Measurements from ENCODE around the gene REL. TPM values are rescaled to one million over a fixed set of nuclear protein-coding genes. Genes with fewer than 3 reads are reported as not detected.
A peak's percentile ranks its signal among the peaks of the same experiment; 100 is the strongest.

Gene REL
- total RNA-seq, 2 experiments from 2014 or later = 49.9 to 81.1 TPM

DNA sequence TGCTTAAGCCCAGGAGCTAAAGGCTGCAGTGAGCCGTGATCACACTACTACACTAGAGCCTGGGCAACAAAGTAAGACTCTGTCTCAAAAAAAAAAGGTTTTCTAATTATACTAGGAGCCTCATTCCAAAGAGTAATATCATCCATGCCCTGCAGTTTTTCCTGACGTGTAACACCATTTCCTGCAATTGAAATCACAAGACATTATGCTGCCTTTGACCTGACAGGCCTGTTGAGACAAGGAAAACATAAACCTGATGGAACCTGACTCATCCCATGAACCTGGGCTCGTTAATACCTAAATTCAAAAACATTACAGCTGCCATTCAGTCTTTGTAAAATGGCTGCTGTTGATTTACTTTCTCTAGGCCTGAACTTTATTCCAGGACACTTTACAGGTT, 77.4 kb downstream of the REL start:
- no peaks in the 10 kb centered on the region for H3K9me3 ChIP-seq (ENCODE audit: low read length)
- BruUV-seq (replicated peaks) = no TSS peak
- no peak for DNase-seq (ENCODE audit: low spot score)
- no peak overlapping the region for H3K4me2 ChIP-seq (ENCODE audit: low read length)
- H3K27ac ChIP-seq (ENCODE audit: low read depth, low read length, poor library complexity, severe bottlenecking) = no peak overlapping the region
- H3K79me2 ChIP-seq (ENCODE audit: insufficient read depth, low read depth, low read length) = no peaks in the 10 kb centered on the region
- H3K36me3 ChIP-seq (ENCODE audit: insufficient read depth, low read length) = peaks cover 4% of the 10 kb centered on the region; the same call in 1 of the 2 replicates
- no peaks in the 10 kb centered on the region for H3K4me1 ChIP-seq (ENCODE audit: insufficient read depth, low read length, poor library complexity, severe bottlenecking)
- H2AFZ ChIP-seq (ENCODE audit: low read length) = no peak overlapping the region
- H3K4me3 ChIP-seq (ENCODE audit: low read depth, low read length, poor library complexity, severe bottlenecking) = no peak overlapping the region
- CTCF ChIA-PET (ENCODE audit: unreplicated experiment) = no interaction called here
- no peaks in the 10 kb centered on the region for H3K9me2 ChIP-seq (ENCODE audit: insufficient read depth, low read length)
- intact Hi-C loops (cut with micrococcal nuclease; ENCODE audit: unreplicated experiment) = no loop called here
- TF ChIP-seq, protein P1, sequence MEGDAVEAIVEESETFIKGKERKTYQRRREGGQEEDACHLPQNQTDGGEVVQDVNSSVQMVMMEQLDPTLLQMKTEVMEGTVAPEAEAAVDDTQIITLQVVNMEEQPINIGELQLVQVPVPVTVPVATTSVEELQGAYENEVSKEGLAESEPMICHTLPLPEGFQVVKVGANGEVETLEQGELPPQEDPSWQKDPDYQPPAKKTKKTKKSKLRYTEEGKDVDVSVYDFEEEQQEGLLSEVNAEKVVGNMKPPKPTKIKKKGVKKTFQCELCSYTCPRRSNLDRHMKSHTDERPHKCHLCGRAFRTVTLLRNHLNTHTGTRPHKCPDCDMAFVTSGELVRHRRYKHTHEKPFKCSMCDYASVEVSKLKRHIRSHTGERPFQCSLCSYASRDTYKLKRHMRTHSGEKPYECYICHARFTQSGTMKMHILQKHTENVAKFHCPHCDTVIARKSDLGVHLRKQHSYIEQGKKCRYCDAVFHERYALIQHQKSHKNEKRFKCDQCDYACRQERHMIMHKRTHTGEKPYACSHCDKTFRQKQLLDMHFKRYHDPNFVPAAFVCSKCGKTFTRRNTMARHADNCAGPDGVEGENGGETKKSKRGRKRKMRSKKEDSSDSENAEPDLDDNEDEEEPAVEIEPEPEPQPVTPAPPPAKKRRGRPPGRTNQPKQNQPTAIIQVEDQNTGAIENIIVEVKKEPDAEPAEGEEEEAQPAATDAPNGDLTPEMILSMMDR (conservative IDR thresholded peaks at IDR 0.05; ENCODE audit: low read length) = no peak
- no peak for TF ChIP-seq EZH2phosphoT487 (IDR thresholded peaks at IDR 0.05; ENCODE audit: borderline replicate concordance, low read depth, low read length)
- POLR2A ChIA-PET = interaction anchor here (0.7 kb wide), 1 partner anchor 617 kb away, joined by 3 read pairs; no protein-coding TSS in a partner anchor
- no peaks in the 10 kb centered on the region for H4K20me1 ChIP-seq (ENCODE audit: insufficient read depth, low read length)

DNA sequence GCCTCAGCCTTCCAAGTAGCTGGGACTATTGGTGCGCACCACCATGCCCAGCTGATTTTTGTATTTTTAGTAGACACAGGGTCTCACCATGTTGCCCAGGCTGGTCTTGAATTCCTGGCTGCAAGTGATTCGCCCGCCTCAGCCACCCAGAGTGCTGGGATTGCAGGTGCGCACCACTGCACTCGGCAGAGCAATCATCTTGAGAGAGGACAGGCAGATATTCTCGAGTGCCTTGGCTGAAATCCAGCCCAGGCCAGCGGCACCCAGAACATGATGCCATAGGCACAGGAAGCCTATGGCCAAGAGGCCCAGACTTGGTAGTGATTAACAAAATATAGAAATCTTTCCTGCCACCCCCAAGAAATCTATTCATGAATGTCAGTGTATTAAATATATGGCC, 78.1 kb downstream of the REL start:
- Histone ChIP-seq H3K4me2 (ENCODE audit: low read length) (no peak overlapping the region), H2AFZ (ENCODE audit: low read length) (no peak overlapping the region), H3K9me3 (ENCODE audit: low read length) (no peaks in the 10 kb centered on the region), H3K79me2 (ENCODE audit: insufficient read depth, low read depth, low read length) (no peaks in the 10 kb centered on the region), H3K27ac (ENCODE audit: low read depth, low read length, poor library complexity, severe bottlenecking) (no peak overlapping the region), H3K4me3 (ENCODE audit: low read depth, low read length, poor library complexity, severe bottlenecking) (no peak overlapping the region), H3K36me3 (ENCODE audit: insufficient read depth, low read length) (no peaks in the 10 kb centered on the region), H3K4me1 (ENCODE audit: insufficient read depth, low read length, poor library complexity, severe bottlenecking) (peaks cover under 1% of the 10 kb centered on the region), H4K20me1 (ENCODE audit: insufficient read depth, low read length) (no peaks in the 10 kb centered on the region), H3K9me2 (ENCODE audit: insufficient read depth, low read length) (no peaks in the 10 kb centered on the region)
- CTCF ChIA-PET (ENCODE audit: unreplicated experiment) = no interaction called here
- TF ChIP-seq, protein P1 (conservative IDR thresholded peaks at IDR 0.05; ENCODE audit: low read length) = no peak
- TF ChIP-seq EZH2phosphoT487 (IDR thresholded peaks at IDR 0.05; ENCODE audit: borderline replicate concordance, low read depth, low read length) = no peak
- no peak for DNase-seq (ENCODE audit: low spot score)
- POLR2A ChIA-PET = interaction anchor here (0.7 kb wide), 1 partner anchor 616 kb away, joined by 3 read pairs; no protein-coding TSS in a partner anchor
- intact Hi-C loops (cut with micrococcal nuclease; ENCODE audit: unreplicated experiment) = no loop called here
- no TSS peak for BruUV-seq (replicated peaks)

GRCh38 chr2:60960706-60961105, 79.3 kb downstream of the REL start:
- Histone ChIP-seq H3K79me2 (ENCODE audit: insufficient read depth, low read depth, low read length) (no peaks in the 10 kb centered on the region), H3K4me3 (ENCODE audit: low read depth, low read length, poor library complexity, severe bottlenecking) (no peak overlapping the region), H3K36me3 (ENCODE audit: insufficient read depth, low read length) (no peaks in the 10 kb centered on the region), H4K20me1 (ENCODE audit: insufficient read depth, low read length) (no peaks in the 10 kb centered on the region), H3K27ac (ENCODE audit: low read depth, low read length, poor library complexity, severe bottlenecking) (no peak overlapping the region), H3K4me1 (ENCODE audit: insufficient read depth, low read length, poor library complexity, severe bottlenecking) (peaks cover 12% of the 10 kb centered on the region), H2AFZ (ENCODE audit: low read length) (no peak overlapping the region), H3K4me2 (ENCODE audit: low read length) (no peak overlapping the region), H3K9me3 (ENCODE audit: low read length) (no peaks in the 10 kb centered on the region), H3K9me2 (ENCODE audit: insufficient read depth, low read length) (no peaks in the 10 kb centered on the region)
- ChIA-PET CTCF (ENCODE audit: unreplicated experiment) (no interaction called here), POLR2A (interaction anchor here (0.7 to 1.5 kb wide), 3 partner anchors 16 to 901 kb away, joined by 3 to 4 read pairs (median 4); no protein-coding TSS in a partner anchor)
- intact Hi-C loops (cut with micrococcal nuclease; ENCODE audit: unreplicated experiment) = no loop called here
- no peak for DNase-seq (ENCODE audit: low spot score)
- TF ChIP-seq, protein P1 (conservative IDR thresholded peaks at IDR 0.05; ENCODE audit: low read length) = no peak
- TF ChIP-seq EZH2phosphoT487 (IDR thresholded peaks at IDR 0.05; ENCODE audit: borderline replicate concordance, low read depth, low read length) = no peak
- BruUV-seq (replicated peaks) = TSS peak; percentile 41

All from OCI-LY7 (cell line).